Measurements from ENCODE around the gene RPTOR.

The RPTOR gene

DNA sequence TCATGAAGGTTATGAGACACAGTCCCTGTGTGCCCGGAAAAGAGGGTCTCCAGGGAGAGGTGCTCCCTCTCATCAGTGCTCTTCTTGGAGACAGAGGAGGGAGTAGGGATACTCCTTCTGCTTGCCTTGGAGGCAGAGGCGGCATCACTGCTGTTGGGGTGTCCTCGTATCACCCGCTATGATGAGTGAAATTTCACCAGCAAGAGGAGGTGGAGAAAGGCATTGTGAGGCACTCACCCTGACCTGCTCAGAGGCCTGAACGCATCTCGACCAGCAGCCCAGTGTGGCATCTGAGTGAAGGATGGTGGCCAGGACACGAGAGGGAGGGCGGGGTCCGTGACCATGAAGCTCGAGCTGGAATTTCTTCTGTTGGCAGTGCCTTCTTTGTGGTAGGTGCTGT is 224.9 kb downstream of the RPTOR start:
- H3K36me3 ChIP-seq (ENCODE audit: control insufficient read depth, insufficient read depth, low read length): no peaks in the 10 kb centered on the region
- H3K9me3 ChIP-seq (ENCODE audit: control insufficient read depth, low read length): no peaks in the 10 kb centered on the region
- no peak overlapping the region for H3K27ac ChIP-seq (ENCODE audit: insufficient read depth, low read length, poor library complexity, severe bottlenecking)
- H3K4me1 ChIP-seq (ENCODE audit: control insufficient read depth, insufficient read depth, low read length, poor library complexity, severe bottlenecking): peaks cover 24% of the 10 kb centered on the region
- DNase-seq: no peak
- no peak overlapping the region for H3K4me3 ChIP-seq (ENCODE audit: insufficient read depth, low read depth, low read length, poor library complexity, severe bottlenecking)
- no peaks in the 10 kb centered on the region for H3K27me3 ChIP-seq (replicated peaks; ENCODE audit: control insufficient read depth, insufficient read depth, low read length, poor library complexity, severe bottlenecking)

DNA sequence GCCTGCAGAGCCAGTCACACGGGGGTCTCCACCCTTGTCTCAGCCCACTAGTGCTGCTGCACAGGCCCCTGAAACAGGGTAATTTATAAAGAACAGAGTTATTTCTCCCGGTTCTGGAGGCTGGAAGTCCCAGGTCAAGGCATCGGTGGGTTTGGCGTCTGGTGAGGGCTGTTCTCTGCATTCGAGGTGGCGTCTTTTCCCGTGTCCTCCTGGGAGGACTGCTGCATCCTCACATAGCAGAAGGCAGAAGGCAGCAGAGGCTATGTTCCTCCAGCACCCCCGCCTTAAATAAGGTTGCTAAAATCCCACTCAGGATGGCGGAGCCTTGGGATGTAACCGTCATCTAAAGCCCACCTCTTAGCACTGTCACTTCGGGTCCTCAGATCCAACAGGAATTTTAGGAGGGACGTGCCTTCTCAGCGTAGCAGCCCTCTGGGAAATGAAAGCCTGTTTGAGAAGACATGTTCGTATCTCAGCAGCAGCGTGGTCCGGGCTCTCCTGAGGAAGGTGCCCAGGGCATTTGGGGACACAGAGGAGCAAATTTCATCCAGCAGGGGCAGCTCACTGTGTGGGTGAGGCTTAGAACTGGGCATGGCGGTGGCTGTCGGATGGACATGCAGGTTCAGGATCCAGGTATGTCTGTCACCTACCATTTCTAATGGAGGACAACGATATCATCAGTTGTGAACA is 225.4 kb downstream of the RPTOR start:
- Histone ChIP-seq H3K36me3 (ENCODE audit: control insufficient read depth, insufficient read depth, low read length) (no peaks in the 10 kb centered on the region), H3K27ac (ENCODE audit: insufficient read depth, low read length, poor library complexity, severe bottlenecking) (no peak overlapping the region), H3K9me3 (ENCODE audit: control insufficient read depth, low read length) (no peaks in the 10 kb centered on the region), H3K4me3 (ENCODE audit: insufficient read depth, low read depth, low read length, poor library complexity, severe bottlenecking) (no peak overlapping the region), H3K27me3 (replicated peaks; ENCODE audit: control insufficient read depth, insufficient read depth, low read length, poor library complexity, severe bottlenecking) (no peaks in the 10 kb centered on the region), H3K4me1 (ENCODE audit: control insufficient read depth, insufficient read depth, low read length, poor library complexity, severe bottlenecking) (peaks cover 22% of the 10 kb centered on the region)
- DNase-seq: no peak

DNA sequence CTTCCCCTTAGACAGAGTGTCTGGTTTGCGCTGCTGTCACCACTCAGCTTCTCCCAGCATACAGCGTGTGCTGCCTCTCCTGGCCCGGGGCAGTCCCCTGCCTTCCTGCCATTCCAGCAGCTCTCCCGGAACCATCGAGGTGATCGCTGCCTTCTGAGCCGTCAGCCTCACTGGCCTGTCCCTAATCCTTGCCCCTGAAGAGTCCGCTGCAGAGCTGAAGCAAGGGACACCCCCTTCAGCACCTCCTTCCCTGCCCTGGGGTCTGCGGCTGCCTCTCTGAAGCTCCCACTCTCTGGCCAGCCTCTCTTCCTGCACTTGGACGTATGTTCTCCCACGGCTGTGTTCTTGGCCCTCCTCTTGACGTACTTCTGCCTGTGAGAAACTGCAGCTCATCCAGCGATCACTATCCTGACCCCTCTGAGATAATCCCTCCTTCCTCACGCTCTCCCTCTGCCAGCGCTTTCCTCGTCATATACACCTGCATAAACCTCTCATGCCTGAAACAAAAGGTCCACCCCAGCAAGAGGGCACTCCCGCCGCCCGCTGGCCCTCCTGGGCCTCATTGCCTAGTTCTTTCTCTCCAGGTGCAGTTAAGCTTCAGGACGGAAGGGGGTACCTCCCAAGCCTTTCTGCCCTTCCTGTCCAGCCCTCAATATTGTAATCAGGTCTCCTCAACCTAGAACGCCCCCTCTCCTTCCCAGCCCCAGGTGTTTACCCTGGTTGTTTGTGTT is 226.4 kb downstream of the RPTOR start:
- Histone ChIP-seq H3K36me3 (ENCODE audit: control insufficient read depth, insufficient read depth, low read length) (no peaks in the 10 kb centered on the region), H3K9me3 (ENCODE audit: control insufficient read depth, low read length) (no peaks in the 10 kb centered on the region), H3K4me1 (ENCODE audit: control insufficient read depth, insufficient read depth, low read length, poor library complexity, severe bottlenecking) (peaks cover 16% of the 10 kb centered on the region), H3K27ac (ENCODE audit: insufficient read depth, low read length, poor library complexity, severe bottlenecking) (no peak overlapping the region), H3K4me3 (ENCODE audit: insufficient read depth, low read depth, low read length, poor library complexity, severe bottlenecking) (no peak overlapping the region), H3K27me3 (replicated peaks; ENCODE audit: control insufficient read depth, insufficient read depth, low read length, poor library complexity, severe bottlenecking) (no peaks in the 10 kb centered on the region)
- no peak for DNase-seq

DNA sequence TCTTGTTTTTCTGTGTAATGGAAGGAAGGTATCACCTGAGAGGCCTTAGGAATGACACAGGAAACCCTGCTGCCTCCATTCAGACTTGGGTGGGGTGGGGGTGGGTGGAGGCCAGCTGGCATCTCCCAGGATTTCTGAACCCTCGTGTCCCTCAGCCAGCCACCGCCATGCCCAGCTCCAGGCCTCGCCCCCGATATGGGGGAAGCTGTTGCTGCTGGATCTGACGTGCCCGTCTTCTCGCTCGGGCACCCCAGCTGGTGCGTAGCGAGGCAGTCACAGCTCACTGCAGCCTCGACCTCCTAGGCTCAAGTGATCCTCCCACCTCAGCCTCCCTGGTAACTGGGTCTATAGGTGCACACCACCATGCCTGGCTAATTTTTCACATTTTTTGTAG is 227.0 kb downstream of the RPTOR start:
- Histone ChIP-seq H3K36me3 (ENCODE audit: control insufficient read depth, insufficient read depth, low read length) (peaks cover 4% of the 10 kb centered on the region), H3K9me3 (ENCODE audit: control insufficient read depth, low read length) (no peaks in the 10 kb centered on the region), H3K27ac (ENCODE audit: insufficient read depth, low read length, poor library complexity, severe bottlenecking) (no peak overlapping the region), H3K4me1 (ENCODE audit: control insufficient read depth, insufficient read depth, low read length, poor library complexity, severe bottlenecking) (peaks cover 12% of the 10 kb centered on the region), H3K4me3 (ENCODE audit: insufficient read depth, low read depth, low read length, poor library complexity, severe bottlenecking) (no peak overlapping the region), H3K27me3 (replicated peaks; ENCODE audit: control insufficient read depth, insufficient read depth, low read length, poor library complexity, severe bottlenecking) (no peaks in the 10 kb centered on the region)
- DNase-seq: no peak

DNA sequence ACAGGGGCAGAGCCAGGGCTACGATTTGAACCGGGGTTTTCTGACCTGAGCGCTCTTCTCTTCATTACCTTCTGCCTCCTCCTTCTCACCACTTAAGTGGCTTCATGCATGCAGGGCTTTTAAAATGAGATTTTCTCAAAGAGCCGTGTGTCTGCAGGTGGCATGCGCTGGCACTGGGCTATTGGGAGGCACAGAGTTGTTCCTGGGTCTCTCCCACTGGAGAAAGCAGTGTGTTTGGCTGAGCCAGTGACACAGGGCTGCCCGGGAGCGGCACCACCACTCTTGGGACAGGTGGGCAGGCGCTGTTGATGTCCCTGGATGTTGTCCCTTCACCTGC is 228.2 kb downstream of the RPTOR start:
- no peak for DNase-seq
- Histone ChIP-seq H3K27me3 (replicated peaks; ENCODE audit: control insufficient read depth, insufficient read depth, low read length, poor library complexity, severe bottlenecking) (no peaks in the 10 kb centered on the region), H3K4me1 (ENCODE audit: control insufficient read depth, insufficient read depth, low read length, poor library complexity, severe bottlenecking) (peaks cover 12% of the 10 kb centered on the region), H3K27ac (ENCODE audit: insufficient read depth, low read length, poor library complexity, severe bottlenecking) (no peak overlapping the region), H3K4me3 (ENCODE audit: insufficient read depth, low read depth, low read length, poor library complexity, severe bottlenecking) (no peak overlapping the region), H3K36me3 (ENCODE audit: control insufficient read depth, insufficient read depth, low read length) (peaks cover 5% of the 10 kb centered on the region), H3K9me3 (ENCODE audit: control insufficient read depth, low read length) (no peaks in the 10 kb centered on the region)

DNA sequence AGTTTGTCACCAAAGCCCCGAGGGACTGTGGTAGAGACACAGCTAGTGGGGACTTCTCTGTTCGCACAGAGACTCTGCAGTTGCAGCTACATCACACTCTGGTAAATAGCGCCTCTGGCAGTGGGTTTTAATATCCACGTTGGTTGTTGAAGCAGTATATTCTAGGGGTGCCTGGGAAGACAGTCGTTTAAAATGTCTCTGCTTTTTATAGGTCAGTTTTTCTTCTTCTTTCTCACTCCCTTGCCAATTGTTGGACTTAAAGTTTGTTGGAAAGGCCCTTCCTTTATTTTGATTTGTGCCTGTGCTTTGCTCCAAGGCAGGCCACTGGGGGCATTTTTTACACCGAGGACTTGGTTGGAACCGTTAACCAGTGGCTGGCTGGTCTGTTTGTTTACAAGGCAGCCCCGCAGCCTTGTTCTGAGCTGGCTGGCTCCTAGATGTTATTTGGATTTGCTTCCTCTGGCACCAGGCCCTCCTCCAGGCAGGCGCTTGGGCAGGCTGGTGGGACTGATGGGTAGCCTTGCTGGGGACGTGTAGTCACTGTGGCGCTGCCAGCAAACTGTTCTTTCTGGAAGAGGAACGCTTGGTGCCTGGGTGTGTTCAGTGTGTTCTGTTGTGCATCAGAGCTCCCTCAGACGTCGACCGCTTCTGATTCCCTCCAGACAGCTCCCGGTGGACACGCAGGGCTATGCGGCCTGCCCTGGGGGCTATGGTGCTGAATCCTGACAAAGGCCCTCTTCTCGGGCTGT is 228.8 kb downstream of the RPTOR start:
- no peak for DNase-seq
- H3K9me3 ChIP-seq (ENCODE audit: control insufficient read depth, low read length): no peaks in the 10 kb centered on the region
- no peaks in the 10 kb centered on the region for H3K27me3 ChIP-seq (replicated peaks; ENCODE audit: control insufficient read depth, insufficient read depth, low read length, poor library complexity, severe bottlenecking)
- no peak overlapping the region for H3K4me3 ChIP-seq (ENCODE audit: insufficient read depth, low read depth, low read length, poor library complexity, severe bottlenecking)
- no peak overlapping the region for H3K27ac ChIP-seq (ENCODE audit: insufficient read depth, low read length, poor library complexity, severe bottlenecking)
- peaks cover 12% of the 10 kb centered on the region for H3K4me1 ChIP-seq (ENCODE audit: control insufficient read depth, insufficient read depth, low read length, poor library complexity, severe bottlenecking)
- peaks cover 8% of the 10 kb centered on the region for H3K36me3 ChIP-seq (ENCODE audit: control insufficient read depth, insufficient read depth, low read length)

DNA sequence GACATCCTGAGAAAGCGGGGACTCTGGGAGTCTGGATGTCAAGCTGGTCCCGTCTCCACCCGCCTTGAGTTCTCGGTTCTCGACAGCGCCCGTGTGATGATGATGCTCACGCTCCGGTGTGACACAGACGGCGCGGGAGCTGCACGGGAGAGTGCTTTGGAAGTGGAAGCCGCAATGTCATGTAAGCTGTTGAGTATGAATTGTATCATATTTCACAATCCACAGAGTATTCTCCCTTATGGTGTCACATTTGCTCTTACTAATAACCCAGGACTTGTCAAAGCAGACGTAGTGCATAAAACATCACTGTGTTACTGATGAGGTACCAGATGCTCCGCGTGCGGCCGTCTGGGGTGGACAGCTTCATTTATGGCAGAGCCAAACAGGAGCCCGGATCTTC is 229.5 kb downstream of the RPTOR start:
- peaks cover 12% of the 10 kb centered on the region for H3K4me1 ChIP-seq (ENCODE audit: control insufficient read depth, insufficient read depth, low read length, poor library complexity, severe bottlenecking)
- H3K9me3 ChIP-seq (ENCODE audit: control insufficient read depth, low read length): no peaks in the 10 kb centered on the region
- H3K4me3 ChIP-seq (ENCODE audit: insufficient read depth, low read depth, low read length, poor library complexity, severe bottlenecking): no peak overlapping the region
- no peaks in the 10 kb centered on the region for H3K27me3 ChIP-seq (replicated peaks; ENCODE audit: control insufficient read depth, insufficient read depth, low read length, poor library complexity, severe bottlenecking)
- H3K27ac ChIP-seq (ENCODE audit: insufficient read depth, low read length, poor library complexity, severe bottlenecking): no peak overlapping the region
- H3K36me3 ChIP-seq (ENCODE audit: control insufficient read depth, insufficient read depth, low read length): peaks cover 16% of the 10 kb centered on the region
- no peak for DNase-seq

DNA sequence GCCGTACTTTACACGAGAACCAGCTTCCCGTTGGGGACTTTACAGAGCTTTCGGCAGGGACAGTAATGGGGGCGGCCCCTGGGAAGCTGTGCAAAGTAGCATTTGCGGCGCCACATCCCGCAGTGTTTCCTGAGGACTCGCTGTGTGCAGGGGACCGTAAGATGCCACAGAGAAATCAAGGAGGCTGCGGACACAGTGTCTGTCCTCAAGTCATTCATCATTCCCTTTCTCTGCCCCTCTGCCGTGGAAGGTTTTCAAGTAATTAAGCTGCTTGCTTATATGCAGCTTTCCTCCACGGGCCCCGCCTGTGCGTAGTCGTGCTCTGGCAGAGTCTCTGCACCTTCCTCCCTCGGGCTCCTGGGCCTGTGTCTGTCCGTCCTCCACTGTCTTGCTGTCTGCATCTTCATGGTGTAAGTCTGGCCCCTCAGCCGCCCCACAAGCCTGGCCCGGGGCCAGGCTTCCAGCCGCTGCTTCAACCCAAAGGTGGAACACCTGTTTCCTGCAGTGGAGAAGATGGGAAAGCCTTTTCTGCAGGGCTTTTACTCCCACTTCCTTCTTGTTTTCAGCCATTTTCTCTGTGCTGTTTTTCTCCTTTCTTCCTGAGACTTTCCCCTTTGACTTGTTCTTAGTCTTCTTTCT is 230.1 kb downstream of the RPTOR start:
- no peaks in the 10 kb centered on the region for H3K9me3 ChIP-seq (ENCODE audit: control insufficient read depth, low read length)
- peaks cover 16% of the 10 kb centered on the region for H3K36me3 ChIP-seq (ENCODE audit: control insufficient read depth, insufficient read depth, low read length)
- H3K27me3 ChIP-seq (replicated peaks; ENCODE audit: control insufficient read depth, insufficient read depth, low read length, poor library complexity, severe bottlenecking): no peaks in the 10 kb centered on the region
- DNase-seq: no peak
- H3K27ac ChIP-seq (ENCODE audit: insufficient read depth, low read length, poor library complexity, severe bottlenecking): no peak overlapping the region
- H3K4me1 ChIP-seq (ENCODE audit: control insufficient read depth, insufficient read depth, low read length, poor library complexity, severe bottlenecking): peaks cover 12% of the 10 kb centered on the region
- peak overlapping the region; percentile 6 for H3K4me3 ChIP-seq (ENCODE audit: insufficient read depth, low read depth, low read length, poor library complexity, severe bottlenecking)

DNA sequence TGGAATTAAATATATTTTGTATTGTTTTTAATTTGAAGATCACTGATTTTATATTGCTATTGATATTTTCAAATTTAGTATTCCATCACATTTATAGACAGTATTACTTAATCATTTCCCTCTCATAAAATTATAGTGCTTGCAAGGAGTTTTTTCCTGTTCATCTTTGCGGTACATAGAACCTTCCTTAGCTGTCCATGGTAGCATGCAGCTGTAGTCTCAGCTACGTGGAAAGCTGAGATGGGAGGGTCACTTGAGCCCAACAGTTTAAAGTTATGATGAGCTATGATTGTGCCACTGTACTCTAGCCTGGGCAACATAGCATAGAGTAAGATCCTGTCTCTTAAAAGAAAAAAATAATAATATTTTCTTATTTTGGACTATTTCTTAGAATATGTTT is 231.2 kb downstream of the RPTOR start:
- peaks cover 22% of the 10 kb centered on the region for H3K4me1 ChIP-seq (ENCODE audit: control insufficient read depth, insufficient read depth, low read length, poor library complexity, severe bottlenecking)
- H3K27me3 ChIP-seq (replicated peaks; ENCODE audit: control insufficient read depth, insufficient read depth, low read length, poor library complexity, severe bottlenecking): no peaks in the 10 kb centered on the region
- no peak for DNase-seq
- H3K9me3 ChIP-seq (ENCODE audit: control insufficient read depth, low read length): no peaks in the 10 kb centered on the region
- H3K4me3 ChIP-seq (ENCODE audit: insufficient read depth, low read depth, low read length, poor library complexity, severe bottlenecking): no peak overlapping the region
- H3K36me3 ChIP-seq (ENCODE audit: control insufficient read depth, insufficient read depth, low read length): peaks cover 16% of the 10 kb centered on the region
- no peak overlapping the region for H3K27ac ChIP-seq (ENCODE audit: insufficient read depth, low read length, poor library complexity, severe bottlenecking)

DNA sequence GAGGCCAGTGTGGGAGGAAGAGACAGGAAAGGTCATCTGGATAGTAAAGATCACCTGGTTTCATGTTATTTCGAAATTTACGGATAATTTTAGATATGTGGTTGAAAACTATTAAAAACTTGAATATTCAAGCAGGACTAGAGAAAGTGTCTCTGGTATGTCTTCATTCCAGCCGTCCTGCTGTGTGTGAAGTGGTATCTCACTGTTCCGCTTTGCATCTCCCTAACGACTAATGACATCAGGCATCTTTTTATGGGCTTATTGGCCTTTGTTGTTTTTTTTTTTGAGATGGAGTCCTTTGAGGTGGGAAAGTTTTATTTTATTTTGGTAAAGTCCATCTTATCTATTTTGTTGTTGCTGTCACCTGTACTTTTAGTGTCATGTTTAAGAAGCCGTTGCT is 232.6 kb downstream of the RPTOR start:
- H3K36me3 ChIP-seq (ENCODE audit: control insufficient read depth, insufficient read depth, low read length): peaks cover 16% of the 10 kb centered on the region
- no peak overlapping the region for H3K27ac ChIP-seq (ENCODE audit: insufficient read depth, low read length, poor library complexity, severe bottlenecking)
- no peaks in the 10 kb centered on the region for H3K27me3 ChIP-seq (replicated peaks; ENCODE audit: control insufficient read depth, insufficient read depth, low read length, poor library complexity, severe bottlenecking)
- no peak for DNase-seq
- H3K4me3 ChIP-seq (ENCODE audit: insufficient read depth, low read depth, low read length, poor library complexity, severe bottlenecking): no peak overlapping the region
- H3K4me1 ChIP-seq (ENCODE audit: control insufficient read depth, insufficient read depth, low read length, poor library complexity, severe bottlenecking): peaks cover 34% of the 10 kb centered on the region
- H3K9me3 ChIP-seq (ENCODE audit: control insufficient read depth, low read length): no peaks in the 10 kb centered on the region

Data from effector memory CD4-positive, alpha-beta T cell (primary cell).